Dedifferentiated amniotic fluid mesenchymal stem cell (primary cell): ENCODE data around the gene FGF1.
A peak's percentile ranks its signal among the peaks of the same experiment; 100 is the strongest.

Experiments
- DNase-seq: peaks from one replicate; pipeline ENCODE4 v3.0.0-alpha.2; 2016; ENCODE audit errors: extremely low spot score

Gene FGF1

DNA sequence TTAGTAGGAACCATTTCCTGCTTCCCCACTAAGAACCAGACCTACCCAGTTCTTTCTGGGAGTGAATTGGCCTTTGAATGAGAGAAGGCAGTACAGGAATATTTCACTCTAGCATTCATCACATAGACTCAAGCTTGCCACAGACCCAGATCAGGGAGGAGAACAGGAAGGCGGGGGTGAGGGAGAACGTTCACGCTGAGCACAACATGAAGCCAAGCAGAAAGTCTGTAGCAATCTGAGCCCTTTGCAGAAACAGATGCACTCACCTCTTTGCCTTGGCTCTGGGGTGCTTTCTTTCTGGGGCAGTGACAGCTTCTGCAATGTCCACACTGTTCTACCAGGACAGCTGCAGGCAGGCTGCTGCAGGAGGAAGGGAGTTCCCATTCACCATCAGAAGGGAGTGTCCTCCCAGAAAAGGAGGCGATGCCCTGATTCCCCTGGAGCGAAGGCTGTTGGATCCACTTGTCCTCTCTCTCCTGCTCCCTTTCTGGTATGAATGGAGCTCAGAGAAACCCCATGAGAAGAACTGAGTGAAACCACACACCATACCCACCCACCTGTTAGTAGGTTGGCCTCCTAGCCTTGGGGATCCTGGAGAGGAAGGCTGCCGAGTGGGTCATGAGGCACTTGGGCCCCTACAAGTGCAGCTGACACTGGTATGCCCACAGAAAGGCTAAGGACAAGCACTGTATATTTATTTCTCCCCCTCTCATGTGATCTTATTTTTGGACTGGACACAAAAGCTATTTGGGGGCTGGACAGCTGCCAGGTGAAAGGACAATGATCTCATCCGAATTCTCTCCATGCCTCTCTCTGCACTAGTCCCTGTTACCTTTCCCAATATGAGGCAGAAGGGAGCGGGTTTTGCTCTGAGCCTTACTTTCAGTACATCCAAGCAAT lies 11.7 kb upstream of the FGF1 start:
- DNase-seq = no peak

DNA sequence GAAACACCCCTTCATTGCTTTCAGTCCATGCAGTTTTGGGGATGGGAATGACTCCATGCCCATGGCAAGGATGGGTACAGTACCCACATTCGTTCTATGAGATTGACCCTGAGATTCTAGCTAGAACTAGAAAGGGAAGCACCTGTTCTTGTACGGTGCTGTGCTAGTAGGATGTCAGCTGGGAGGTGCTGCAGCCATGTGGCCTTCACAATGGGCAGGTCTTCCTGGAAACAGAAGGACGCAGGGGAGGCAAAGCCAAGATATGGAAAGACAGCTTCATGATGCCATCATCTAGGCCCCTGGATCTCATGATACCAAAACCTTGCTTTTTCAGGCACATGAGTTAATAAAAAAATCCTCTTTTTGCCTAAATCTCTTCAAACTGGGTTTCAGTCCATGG lies 10.5 kb upstream of the FGF1 start:
- no peak for DNase-seq

DNA sequence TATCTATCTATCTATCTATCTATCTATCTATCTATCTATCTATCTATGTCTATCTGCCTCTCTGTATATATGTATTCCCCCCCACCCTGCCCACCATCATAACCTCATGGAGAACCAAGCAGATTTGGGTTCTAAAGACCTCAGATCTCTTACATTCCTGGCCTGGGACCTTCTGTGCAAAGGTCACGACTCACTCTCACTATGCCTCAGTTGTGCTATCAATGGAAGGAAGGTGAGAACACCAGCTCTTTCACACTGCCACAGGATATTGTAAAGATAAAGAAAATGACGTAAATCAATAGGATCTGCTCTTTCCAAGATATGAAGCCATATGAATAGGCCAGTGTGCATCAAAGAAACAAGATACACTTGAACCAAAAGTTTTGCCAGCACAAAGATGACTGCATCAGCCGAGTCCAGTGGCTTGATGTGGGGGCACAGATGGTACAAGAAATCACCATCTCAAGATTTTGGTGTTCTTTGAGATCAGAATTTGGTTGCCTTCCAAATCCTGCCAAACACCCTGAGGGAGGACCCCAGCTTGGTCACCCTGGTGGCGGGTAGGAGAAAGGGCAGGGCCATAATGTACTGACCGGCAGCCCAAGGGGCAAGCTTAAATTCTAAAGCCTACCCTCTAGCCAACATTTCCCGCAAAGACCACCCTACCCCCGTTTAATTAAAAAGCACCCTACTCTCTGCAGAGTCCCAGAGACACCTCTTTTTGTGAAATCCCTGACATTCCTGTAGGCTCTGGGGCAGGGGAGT lies 8.4 kb upstream of the FGF1 start:
- no peak for DNase-seq

DNA sequence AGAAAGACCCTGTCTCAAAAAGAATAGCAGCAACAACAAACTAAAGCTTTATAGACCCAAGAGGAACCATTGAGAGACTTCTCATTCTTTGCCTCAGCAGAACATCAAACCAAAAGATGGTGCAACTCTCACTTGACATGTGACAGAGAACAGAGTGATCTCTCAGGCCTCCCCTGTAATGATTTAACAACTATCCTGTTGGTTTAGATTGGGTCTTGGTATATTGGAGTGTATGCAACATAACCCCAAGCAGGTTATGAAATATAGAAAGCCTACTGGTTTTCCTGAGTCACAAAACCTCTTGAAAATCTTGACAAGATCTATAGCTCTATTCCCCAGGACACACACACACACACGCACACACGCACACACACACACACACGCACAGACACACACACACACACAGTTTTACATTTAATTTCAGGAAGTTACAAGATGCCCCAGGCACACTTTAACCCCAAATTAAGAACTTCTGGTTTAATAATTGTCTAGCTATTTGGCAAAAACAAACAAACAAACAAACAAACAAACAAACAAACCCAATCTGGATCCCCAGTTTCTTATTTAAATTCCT lies 6.5 kb upstream of the FGF1 start:
- DNase-seq = no peak

DNA sequence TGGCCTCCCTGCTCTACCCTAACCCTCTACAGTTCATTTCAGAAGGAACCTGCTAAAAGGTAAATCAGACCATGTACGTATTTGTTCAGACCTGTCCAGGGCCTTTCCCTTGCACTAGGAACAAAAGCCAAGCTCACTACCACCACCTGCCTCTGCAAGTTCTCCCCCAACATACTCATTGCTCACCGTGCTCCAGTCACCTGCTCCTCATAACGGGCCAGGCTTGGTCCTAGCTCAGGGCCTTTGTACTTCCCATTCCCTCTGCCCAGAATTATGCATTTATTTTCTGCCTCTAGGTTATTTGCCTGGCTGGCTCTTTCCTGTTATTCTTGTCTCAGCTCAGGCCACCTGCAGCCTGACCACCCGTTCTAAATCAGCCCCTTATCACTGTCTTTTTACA lies 4.8 kb upstream of the FGF1 start:
- DNase-seq = no peak

DNA sequence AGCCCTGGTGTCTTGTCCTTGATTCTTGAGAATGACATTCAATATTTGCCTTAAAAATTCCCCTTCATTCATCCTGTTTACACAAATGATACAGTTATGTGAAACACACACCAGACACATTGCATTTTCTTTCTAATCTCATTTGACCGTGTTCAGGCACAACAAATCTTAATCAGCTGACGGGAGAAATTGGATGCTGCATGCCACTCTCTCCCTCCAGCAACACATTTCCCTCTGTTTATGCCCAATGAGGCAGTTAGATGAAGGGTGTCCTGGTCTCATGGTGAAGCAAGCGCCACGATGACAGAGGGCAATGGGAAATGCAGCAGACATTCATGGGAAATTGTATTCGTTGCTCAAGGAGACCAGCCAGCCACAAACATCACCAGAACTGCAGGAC lies 3.2 kb upstream of the FGF1 start:
- DNase-seq = no peak

DNA sequence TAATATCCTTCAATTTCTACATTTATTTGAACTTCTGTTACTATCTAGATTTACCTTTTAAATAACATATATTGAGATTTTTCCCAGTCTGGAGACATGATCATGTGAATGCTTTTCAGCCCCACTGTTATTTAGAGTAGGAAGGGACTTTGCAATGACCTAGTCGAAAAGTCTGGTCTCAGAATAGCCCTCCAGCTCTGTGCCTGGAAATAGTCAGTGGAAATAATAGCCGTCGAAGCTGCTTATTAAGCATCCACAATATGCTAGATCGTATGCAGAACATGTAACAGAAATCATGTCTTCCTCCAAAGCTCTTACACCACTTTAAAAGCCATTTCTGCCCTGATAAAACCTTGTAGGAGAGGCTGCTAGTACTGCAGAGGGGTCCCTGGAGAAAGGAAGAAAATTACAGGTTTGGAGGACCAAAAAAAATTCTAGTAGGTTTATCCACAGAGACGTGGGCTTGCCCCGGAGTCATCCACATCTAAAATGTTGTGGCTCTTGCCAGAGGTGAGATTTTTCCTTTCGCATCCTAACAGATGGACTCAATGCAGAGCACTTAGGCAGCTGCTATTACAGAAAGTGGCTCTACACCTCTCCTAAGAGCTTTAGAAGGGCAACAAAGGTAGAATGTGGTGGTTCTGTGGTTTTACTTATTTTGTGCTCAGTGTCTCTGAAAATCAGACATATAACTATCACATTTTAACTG lies 2.5 kb upstream of the FGF1 start:
- DNase-seq = no peak

DNA sequence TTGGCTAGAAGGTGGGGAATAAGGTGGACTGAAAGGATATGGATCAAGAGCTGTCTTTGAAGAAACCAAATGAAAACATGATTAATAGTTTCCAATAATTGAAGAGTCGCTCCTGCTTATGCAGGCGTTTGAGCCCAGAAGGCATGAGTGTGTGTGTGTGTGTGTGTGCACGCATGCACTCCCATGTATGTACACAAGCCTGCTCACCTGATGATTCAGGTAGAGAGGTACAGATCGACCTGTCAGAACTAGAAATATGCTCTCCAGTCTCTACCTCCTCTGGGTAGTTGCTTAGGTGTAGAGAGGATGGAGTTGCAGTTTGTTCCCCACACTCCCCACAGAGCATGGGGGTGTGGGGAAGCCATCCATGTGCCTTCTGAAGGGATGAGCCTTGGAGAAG lies 1.1 kb upstream of the FGF1 start:
- DNase-seq = no peak

DNA sequence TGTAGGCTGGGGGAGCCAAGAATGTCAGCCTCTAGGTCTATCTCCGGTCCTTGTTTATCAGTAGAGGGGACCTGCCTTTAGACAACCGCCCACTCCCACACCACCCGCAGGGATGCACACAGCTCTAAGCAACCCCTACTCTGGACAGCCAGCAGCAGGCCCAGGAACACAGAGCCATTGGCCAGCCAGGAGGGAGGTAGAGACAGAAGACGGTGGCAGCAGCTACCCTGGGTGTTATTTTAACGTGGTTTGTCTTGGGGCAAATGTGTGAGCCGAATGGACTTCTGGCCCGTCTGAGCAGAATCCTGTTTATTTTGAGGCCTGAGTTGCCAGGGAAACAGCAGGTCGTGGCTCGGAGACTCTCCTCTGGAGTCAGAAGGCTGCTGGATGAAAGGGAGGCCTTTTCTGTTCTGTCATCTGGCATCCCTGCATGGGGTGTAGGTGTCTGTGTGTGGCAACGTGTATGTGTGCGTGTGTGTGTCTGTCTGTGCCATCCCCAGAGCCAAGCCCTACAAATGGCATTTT lies 382 bp upstream of the FGF1 start:
- DNase-seq = no peak

DNA sequence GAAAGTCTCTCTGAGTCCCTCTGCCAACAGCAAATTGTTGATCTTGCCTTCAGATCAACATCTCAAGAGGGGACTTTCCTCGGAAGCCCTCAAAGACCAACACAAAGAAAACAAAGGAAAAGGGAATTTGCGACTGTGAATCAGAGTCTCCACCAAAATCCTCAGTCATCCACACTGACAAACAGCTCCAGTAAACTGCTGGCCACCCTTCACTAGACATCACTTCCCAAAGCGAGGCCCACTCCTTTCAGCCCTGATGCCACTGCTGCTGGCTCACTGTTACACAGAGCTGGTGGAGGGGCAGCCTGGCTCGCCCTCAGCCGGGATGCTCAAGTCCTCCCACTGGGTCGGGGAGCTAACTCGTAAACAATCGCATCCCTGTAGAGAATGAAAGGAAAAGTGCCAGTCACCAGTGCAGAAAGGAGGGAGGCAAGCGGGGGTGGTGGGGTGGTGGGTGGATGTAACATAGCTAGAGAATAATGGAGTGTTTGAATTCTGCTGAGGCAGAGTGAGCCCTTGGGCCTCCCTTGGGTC lies 1.3 kb downstream of the FGF1 start:
- no peak for DNase-seq

DNA sequence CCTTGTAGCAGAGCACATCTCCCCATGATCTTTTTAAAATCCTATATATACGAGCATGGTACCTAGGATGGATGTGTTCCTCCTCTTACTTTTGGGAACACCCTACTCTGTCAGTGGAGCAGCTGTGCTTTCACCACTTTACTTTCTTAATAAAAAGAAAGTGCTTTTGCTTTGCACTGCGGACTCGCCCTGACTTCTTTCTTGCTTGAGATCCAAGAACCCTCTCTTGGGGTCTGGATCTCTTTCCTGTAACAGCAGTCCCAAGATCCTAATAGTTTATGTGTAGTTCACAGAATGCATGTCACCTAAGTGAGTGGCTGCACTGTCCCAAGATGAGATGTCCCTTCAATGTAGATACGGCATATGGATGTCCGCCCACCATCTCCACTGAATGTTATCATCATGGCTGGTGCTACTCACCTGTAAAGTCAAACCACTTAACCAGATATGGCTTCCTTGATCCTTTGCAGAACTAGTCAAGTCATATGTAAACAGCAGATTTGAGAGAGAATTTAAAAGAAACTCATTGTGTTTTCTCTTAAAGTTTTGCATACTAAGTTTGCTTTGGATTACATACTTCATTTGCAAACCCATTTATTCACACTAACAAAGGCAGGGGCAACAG lies 1.9 kb downstream of the FGF1 start:
- DNase-seq = no peak

DNA sequence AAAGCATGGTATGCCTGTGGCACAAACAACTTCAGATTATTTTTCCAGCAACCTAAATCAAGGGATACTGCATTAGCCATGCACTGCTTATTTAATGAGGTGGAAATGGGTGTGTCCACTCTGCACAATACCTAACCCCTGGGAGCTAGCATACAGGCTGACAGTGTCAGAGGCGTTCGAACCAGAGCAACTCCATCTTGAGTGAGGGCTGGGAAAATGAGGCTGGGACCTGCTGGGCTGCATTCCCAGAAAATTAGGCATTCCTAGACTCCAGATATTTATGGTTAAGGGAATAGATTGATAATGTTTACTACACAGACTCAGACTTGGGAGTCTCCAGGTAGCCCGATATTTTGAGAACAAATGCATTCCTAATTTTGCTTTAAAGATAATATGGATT lies 2.8 kb downstream of the FGF1 start:
- no peak for DNase-seq

DNA sequence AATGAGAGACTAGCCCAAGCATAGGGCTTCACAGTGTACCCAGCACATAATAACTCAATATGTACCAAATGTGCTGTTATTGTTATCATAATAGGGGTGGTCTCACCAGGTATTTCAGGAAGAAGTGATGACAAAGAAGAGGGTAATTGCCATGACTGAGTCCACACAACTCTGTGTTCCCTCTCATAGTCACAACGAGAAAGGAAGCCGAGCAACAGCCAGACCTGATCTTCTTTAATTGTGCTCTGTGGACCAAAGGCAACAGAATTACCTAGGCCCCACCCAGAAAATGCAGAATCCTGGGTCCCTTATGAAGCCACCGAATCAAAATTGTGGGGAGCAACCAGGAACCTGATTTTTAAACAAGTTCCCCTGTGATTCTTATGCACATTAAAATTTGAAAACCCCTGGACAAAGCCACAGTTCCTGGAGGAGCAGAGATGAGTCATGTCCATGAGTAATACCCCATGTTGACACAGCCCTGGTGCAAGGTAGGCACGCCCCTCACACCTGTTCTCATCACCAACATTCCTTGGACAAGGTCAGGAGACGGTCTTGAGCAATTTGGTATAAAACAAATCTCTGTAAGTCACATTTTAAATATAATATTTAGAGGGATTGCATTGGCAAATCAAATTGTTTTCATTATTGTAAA lies 5.2 kb downstream of the FGF1 start:
- DNase-seq = no peak

DNA sequence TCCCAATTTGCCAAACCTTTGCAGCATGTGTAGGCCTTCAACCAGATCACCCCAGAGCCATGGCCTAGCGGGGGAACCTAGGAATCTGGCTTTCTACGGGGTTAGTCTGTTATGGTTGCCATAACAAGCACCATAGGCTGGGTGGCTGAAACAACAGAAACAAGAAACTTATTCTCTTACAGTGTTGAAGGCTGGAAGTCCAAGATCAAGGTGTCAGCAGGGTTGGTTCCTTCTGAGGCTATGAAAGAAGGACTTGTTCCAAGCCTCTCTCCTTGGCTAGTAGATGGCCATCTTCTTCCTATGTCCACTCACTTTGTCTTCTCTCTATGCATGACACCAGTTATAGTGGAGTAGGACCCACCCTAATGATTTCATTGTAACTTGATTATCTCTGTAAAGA lies 6.1 kb downstream of the FGF1 start:
- DNase-seq = no peak

DNA sequence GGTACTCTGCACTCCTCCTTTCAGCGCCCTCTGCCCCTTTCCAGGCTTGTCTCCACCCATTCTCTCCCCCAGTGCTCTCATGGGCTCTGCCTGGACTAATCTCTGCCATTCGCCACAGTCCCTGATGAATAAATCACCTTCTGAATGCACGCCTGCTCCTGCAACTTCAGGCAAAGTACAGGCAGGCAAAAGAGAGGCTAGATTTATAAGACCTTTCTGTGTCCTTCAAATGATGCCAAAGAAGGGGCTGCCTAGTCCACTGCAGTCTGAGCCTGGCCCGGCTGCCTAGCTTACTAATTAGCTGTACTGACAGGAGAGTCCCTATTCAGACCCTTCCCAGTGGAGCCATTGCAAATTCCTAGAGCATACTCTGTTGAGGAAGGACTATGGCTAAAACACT lies 7.4 kb downstream of the FGF1 start:
- DNase-seq = no peak

DNA sequence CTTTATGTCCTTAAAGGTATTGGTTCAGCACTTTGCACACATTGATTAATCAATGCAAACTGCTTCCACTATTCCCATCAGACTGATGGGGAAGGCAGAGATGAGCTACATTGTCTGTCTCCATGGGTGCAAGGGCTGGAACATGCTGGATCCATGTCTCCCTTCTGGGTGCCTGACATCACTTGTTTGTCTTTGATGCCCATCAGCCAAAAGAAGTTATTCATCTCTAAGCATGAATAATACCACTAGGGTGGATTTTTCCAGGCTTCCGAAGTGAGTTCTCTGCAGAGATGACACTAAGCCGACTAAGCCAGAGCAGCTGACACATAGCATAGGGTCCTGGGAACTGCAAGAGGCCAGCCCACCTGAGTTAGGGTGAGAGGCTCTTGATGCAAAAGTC lies 8.7 kb downstream of the FGF1 start:
- no peak for DNase-seq

DNA sequence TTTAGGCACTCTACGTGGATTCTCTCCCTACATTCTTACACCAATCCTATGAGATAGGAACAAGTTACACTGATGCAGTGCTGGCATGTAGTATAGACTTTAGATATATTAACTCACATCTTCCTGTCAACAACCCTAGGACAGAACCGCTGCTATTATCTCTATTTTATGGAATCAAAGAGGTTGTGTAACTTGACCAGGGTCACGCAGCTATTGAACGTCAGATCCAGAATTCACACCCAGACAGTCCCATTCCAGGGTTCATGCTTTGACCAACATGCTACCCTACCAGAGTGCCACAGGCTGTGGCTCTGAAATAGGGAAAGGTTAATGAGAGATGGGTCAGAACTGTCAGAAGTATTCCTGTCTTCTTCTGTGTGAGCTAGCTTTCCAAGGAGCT lies 9.6 kb downstream of the FGF1 start:
- no peak for DNase-seq

DNA sequence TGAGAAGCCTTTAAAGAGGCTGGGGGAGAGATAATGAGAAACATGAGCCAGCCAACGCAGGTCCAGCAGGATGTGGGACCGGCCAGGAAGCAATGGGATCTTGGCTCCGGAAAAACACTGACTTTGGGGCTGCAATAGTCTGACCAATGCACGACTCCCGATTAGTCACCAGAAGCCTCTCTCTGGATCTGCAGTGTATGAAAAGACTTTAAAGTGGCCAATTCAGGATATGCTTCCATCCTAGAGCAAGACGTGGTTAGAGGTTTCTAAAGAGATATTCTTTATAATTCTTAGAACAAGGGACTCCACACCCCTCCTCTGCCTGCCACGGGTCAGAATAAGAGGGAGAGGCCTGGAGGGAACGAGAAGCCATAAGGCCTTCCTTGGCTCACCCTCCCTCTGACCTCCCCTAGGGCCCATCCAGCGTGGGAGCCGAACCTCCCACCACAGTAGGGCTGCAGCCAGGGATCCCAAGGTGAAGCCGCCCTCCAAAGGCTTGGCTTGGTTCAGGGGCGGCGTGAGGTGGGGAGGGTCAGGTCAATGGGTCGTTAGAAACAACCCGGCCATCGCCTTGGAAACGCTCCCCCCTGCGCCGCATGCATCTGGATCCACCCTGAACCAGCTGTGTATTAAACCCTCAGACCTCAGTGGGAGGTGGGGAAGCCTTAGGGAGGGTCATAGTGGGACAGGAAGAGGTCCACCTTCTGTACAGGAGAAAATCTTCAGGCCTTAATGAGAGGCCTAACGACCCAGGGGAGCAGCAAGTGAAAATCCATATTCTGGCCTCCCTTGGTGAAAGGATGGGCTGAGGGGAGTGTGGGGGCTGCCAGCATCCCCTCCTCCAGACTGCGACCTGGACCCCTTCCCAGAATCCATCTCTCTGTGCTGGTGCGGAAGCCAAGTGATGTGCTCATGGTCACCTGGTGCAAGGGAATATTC lies 11.1 kb downstream of the FGF1 start:
- DNase-seq = peak; percentile 49

DNA sequence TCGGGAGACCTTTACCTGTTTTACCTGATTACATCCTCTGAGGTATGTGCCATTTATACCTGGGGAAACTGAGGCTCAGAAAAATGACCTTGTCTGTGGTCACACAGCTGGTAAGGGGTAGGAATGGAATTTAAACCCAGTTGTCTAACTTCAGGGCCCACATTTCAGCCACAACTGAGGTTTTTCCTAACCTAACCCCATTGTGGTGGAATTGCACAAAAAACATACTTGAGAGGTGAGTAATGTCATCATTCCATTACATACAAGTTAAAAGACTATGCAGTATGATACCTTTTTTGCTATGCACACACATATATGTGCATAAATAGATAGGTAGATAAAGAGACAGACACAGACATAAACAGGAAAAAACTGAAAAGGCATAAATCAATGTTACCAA lies 14.1 kb downstream of the FGF1 start:
- no peak for DNase-seq

DNA sequence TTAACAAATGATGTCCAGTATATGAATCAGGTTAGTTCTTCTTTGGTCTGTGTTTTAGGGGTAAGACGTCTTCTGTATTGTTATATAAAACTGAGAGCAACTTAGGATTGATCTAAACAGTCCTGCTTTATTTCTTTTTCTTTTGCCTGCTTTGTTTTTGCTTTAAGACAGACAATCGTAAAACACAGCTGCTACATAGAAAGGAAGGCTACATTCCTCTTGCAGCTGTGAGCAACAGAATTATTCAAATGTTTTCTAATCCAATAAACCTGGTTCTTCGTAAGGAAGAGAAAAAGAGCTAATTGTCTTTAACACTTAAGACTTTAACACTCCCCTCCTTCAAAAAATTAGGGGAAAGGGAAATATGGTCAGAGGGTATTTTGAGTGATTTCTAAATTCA lies 14.6 kb downstream of the FGF1 start:
- no peak for DNase-seq
